Spleen (tissue), 7 donors: Measurements from ENCODE around the gene FKBP8.

Experiments used
- POLR2A ChIP-seq, 3 donors: fragments of 450-650 bp; IDR thresholded peaks; one replicate each; pipeline ENCODE4 v1.5.1; 2017; ENCODE audit warnings: antibody characterized with exemption in 3 of 3, mild to moderate bottlenecking in 1 of 3
- TF ChIP-seq, protein P1 (sequence below), 11 experiments: fragments of 200-600 bp in 7 of 11; fragments of 450-650 bp in 4 of 11; sonication (generic) in 4 of 11; IDR thresholded peaks in 8 of 11; conservative IDR thresholded peaks in 3 of 11; 1 replicate in 7 of 11; 2 replicates in 4 of 11; pipeline versions ENCODE4 v1.4.0 to v1.8.0; 2016 to 2021; ENCODE audit warnings: antibody characterized with exemption in 11 of 11, inconsistent platforms in 4 of 11, mild to moderate bottlenecking in 1 of 11
- donor health status: DM: no; HTN: no; CAD: no; lungs with moderate emphysema.
- donor health status: DM: no; HTN: no; CAD: no.
- donor health status: DM: no; HTN: no; CAD: no.

- TF ChIP-seq, protein P1, sequence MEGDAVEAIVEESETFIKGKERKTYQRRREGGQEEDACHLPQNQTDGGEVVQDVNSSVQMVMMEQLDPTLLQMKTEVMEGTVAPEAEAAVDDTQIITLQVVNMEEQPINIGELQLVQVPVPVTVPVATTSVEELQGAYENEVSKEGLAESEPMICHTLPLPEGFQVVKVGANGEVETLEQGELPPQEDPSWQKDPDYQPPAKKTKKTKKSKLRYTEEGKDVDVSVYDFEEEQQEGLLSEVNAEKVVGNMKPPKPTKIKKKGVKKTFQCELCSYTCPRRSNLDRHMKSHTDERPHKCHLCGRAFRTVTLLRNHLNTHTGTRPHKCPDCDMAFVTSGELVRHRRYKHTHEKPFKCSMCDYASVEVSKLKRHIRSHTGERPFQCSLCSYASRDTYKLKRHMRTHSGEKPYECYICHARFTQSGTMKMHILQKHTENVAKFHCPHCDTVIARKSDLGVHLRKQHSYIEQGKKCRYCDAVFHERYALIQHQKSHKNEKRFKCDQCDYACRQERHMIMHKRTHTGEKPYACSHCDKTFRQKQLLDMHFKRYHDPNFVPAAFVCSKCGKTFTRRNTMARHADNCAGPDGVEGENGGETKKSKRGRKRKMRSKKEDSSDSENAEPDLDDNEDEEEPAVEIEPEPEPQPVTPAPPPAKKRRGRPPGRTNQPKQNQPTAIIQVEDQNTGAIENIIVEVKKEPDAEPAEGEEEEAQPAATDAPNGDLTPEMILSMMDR (IDR thresholded peaks at IDR 0.05 in 8 of 11, conservative IDR thresholded peaks at IDR 0.05 in 3 of 11): no peak
- TF ChIP-seq POLR2A (IDR thresholded peaks at IDR 0.05): no peak
Measured at GRCh38 chr19:18499055-18499775, 44.2 kb downstream of the FKBP8 start.
